NCI-H510A (cell line): Measurements from ENCODE around the gene SP8.
"Not testable (repeated sequence)": the region's sequence is repeated elsewhere in the genome, so short reads cannot be mapped to it uniquely, and the experiment has no call there.

Source experiments
- DNase-seq: peaks from one replicate; lab custom pipeline; 2025; lab: John Stamatoyannopoulos, UW

Gene SP8

GRCh38 chr7:20786779-20787659 lies at the start of gene SP8:
SP8 (minus strand) TSS chr7:20786886; CDS start chr7:20786798, 88 bp downstream.
- DNase-seq, result peak; percentile 63

GRCh38 chr7:20836424-20836823 lies 49.7 kb upstream of the SP8 start:
- not testable (repeated sequence) for DNase-seq

GRCh38 chr7:20835111-20835750 lies 48.5 kb upstream of the SP8 start:
- DNase-seq, result no peak

GRCh38 chr7:20834656-20835055 lies 48.0 kb upstream of the SP8 start:
- DNase-seq, result no peak

GRCh38 chr7:20831956-20832355 lies 45.3 kb upstream of the SP8 start:
- DNase-seq, result no peak

- no peak for DNase-seq
These were observed 44.8 kb upstream of the SP8 start for GRCh38 chr7:20831451-20831850.

GRCh38 chr7:20828947-20829346 lies 42.3 kb upstream of the SP8 start:
- DNase-seq, result peak; percentile 52

- no peak for DNase-seq
These were observed 40.5 kb upstream of the SP8 start for GRCh38 chr7:20827172-20827571.

GRCh38 chr7:20826243-20826642 lies 39.6 kb upstream of the SP8 start:
- no peak for DNase-seq

GRCh38 chr7:20825555-20825954 lies 38.9 kb upstream of the SP8 start:
- DNase-seq, result no peak

- not testable (repeated sequence) for DNase-seq
These were observed 34.7 kb upstream of the SP8 start for GRCh38 chr7:20821390-20821789.

GRCh38 chr7:20816372-20816959 lies 29.8 kb upstream of the SP8 start:
- no peak for DNase-seq

- no peak for DNase-seq
These were observed 17.7 kb upstream of the SP8 start for GRCh38 chr7:20804345-20804744.

- DNase-seq, result no peak
These were observed 13.1 kb upstream of the SP8 start for GRCh38 chr7:20799566-20800366.

GRCh38 chr7:20798694-20799121 lies 12.0 kb upstream of the SP8 start:
- no peak for DNase-seq

- DNase-seq, result peak; percentile 83
These were observed 11.5 kb upstream of the SP8 start for GRCh38 chr7:20798081-20798693.

- DNase-seq, result peak; percentile 66
These were observed 10.9 kb upstream of the SP8 start for GRCh38 chr7:20797462-20798080.

GRCh38 chr7:20797042-20797461 lies 10.4 kb upstream of the SP8 start:
- DNase-seq, result peak; percentile 27

- no peak for DNase-seq
These were observed 9.8 kb upstream of the SP8 start for GRCh38 chr7:20796500-20796899.

GRCh38 chr7:20795881-20796280 lies 9.2 kb upstream of the SP8 start:
- DNase-seq, result no peak

- no peak for DNase-seq
These were observed 8.7 kb upstream of the SP8 start for GRCh38 chr7:20795361-20795760.
